Endothelial cell of umbilical vein (primary cell): ENCODE data around the gene OPRL1.

Source experiments
- CTCF ChIP-seq, 2 donors: IDR thresholded peaks; 1 replicate in 1 of 2; 2 replicates in 1 of 2; pipeline ENCODE4 v1.5.1; 2011; ENCODE audit warnings: low read length in 2 of 2, mild to moderate bottlenecking in 2 of 2, moderate library complexity in 2 of 2, control low read depth in 1 of 2, inconsistent platforms in 1 of 2, low read depth in 1 of 2; ENCODE audit not compliant: insufficient read depth in 1 of 2; ENCODE audit errors: extremely low read depth in 1 of 2
- JUN ChIP-seq: IDR thresholded peaks from 2 replicates; pipeline ENCODE4 v1.6.1; 2011; ENCODE audit warnings: borderline replicate concordance, low read depth; ENCODE audit not compliant: insufficient read length, insufficient read depth
- TF ChIP-seq, protein P1 (sequence below): IDR thresholded peaks from 2 replicates; pipeline ENCODE4 v1.6.1; 2011; ENCODE audit not compliant: insufficient read depth, insufficient read length

GRCh38 chr20:64039293-64040160 is 40.4 kb upstream of the OPRL1 start:
- TF ChIP-seq CTCF (IDR thresholded peaks at IDR 0.05; ENCODE audit: extremely low read depth in 1 of 2, insufficient read depth in 1 of 2, low read depth in 1 of 2, low read length in 2 of 2) (no peak), JUN (no peak)
- TF ChIP-seq, protein P1, sequence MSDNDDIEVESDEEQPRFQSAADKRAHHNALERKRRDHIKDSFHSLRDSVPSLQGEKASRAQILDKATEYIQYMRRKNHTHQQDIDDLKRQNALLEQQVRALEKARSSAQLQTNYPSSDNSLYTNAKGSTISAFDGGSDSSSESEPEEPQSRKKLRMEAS, result no peak
